ENCODE measurements around the gene CTBP1.

DNA sequence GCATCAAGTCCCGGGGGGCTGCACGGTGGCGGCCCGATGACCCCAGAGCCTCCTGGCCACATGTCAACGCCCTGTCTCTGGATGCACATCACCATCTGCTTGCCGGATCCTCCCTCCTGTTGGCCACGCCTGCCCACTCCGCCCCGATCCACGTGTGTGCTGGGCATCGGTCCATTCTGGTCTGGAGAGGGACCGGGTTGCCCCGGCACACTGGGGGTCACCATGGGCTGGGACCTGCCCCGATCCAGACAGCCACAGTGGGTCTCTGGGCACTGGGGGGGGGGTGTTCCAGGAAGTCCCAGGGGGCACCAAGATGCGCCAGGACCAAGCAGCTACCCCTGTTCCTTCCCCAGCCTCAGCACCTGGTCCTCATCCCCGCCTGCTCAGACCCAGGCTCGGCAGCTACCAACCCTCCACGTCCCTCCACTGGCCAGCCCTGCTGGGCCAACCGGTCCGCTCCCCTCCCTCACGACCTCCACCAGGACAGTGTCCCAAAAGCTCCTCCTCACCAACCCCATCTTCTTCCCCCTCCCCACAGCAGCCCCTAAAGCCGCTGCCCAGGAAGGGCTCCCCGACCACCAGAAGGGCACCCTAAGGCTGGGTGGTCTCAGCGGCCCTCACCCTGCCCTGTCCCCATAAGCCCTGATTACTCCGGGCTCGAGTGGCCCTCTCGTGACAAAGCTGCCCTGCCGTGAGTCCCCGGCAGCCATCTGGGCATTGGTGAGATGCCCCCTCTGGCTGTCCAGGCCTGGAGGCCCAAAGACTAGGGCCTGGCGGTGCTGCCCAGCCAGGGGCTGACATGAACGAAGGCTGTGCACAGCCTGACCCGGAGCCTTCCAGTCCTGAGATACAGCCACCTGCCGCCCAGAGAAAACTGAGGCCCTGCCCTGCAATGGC is 4.6 kb downstream of the CTBP1 start:
- TF ChIP-seq POLR2AphosphoS5 (IDR thresholded peaks at IDR 0.05; ENCODE audit: low read depth, low read length) (no peak), POLR2A (IDR thresholded peaks at IDR 0.05; ENCODE audit: low read depth, low read length) (no peak), TAF1 (IDR thresholded peaks at IDR 0.05; ENCODE audit: borderline replicate concordance, low read depth, low read length) (no peak)

All from GM12892 (cell line).